ENCODE measurements around the gene TMOD1. TPM values are rescaled to one million over a fixed set of nuclear protein-coding genes. Genes with fewer than 3 reads are reported as not detected.

Gene TMOD1
- total RNA-seq, 3 donors from 2014 or later (not counting 1 experiment from before 2014, with no cell fraction given): 1.9 to 3.2 (median 2.0) TPM

DNA sequence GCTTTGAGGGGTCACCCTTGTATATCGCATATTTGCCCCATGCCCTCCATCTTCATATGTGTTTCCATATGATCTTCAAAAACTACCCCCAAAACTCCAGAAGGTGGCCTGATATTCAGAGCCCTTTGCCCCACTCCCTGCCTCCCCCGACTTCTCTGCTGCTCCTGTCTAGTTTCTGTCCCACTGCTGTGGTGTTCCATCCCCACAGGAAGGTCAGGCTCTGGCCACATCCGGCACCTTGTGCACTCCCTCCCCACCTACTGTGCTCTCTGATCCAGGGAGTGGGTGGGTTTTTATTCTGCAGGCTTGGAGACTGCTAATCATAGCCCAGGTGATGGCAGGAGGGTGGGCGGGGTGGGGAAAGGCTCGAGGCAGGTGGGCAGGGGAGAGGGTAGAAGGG lies 52.4 kb downstream of the TMOD1 start:
- intact Hi-C loops (cut with micrococcal nuclease): no loop called here
- Mint-ChIP-seq H3K9me3 (no peaks in the 10 kb centered on the region), H3K27me3 (ENCODE audit: low read depth in 2 of 2) (peaks cover 32 to 55% of the 10 kb centered on the region in 2 donors), H3K36me3 (no peaks in the 10 kb centered on the region), H3K4me3 (no peak overlapping the region), H3K27ac (no peak overlapping the region), H3K4me1 (peaks cover 0 to 2% of the 10 kb centered on the region in 2 donors)
- WGBS (ENCODE audit: insufficient coverage): 85% methylated on average over 4 of the region's 5 CpGs
- no peak overlapping the region for H3K4me3 ChIP-seq (ENCODE audit: low read length)
- no peak overlapping the region for H3K27ac ChIP-seq (ENCODE audit: low read length)
- H3K27me3 ChIP-seq (ENCODE audit: control insufficient read depth, insufficient read depth, low read length): no peaks in the 10 kb centered on the region
- DNase-seq: no peak
- no peaks in the 10 kb centered on the region for H3K4me1 ChIP-seq (ENCODE audit: control insufficient read depth, insufficient read depth, low read length)
- ATAC-seq: no peak
- TF ChIP-seq, protein P1, sequence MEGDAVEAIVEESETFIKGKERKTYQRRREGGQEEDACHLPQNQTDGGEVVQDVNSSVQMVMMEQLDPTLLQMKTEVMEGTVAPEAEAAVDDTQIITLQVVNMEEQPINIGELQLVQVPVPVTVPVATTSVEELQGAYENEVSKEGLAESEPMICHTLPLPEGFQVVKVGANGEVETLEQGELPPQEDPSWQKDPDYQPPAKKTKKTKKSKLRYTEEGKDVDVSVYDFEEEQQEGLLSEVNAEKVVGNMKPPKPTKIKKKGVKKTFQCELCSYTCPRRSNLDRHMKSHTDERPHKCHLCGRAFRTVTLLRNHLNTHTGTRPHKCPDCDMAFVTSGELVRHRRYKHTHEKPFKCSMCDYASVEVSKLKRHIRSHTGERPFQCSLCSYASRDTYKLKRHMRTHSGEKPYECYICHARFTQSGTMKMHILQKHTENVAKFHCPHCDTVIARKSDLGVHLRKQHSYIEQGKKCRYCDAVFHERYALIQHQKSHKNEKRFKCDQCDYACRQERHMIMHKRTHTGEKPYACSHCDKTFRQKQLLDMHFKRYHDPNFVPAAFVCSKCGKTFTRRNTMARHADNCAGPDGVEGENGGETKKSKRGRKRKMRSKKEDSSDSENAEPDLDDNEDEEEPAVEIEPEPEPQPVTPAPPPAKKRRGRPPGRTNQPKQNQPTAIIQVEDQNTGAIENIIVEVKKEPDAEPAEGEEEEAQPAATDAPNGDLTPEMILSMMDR (IDR thresholded peaks at IDR 0.05): no peak
- no peaks in the 10 kb centered on the region for H3K9me3 ChIP-seq (ENCODE audit: control insufficient read depth, insufficient read depth, low read length)
- no peaks in the 10 kb centered on the region for H3K36me3 ChIP-seq (ENCODE audit: control insufficient read depth, insufficient read depth, low read length)

DNA sequence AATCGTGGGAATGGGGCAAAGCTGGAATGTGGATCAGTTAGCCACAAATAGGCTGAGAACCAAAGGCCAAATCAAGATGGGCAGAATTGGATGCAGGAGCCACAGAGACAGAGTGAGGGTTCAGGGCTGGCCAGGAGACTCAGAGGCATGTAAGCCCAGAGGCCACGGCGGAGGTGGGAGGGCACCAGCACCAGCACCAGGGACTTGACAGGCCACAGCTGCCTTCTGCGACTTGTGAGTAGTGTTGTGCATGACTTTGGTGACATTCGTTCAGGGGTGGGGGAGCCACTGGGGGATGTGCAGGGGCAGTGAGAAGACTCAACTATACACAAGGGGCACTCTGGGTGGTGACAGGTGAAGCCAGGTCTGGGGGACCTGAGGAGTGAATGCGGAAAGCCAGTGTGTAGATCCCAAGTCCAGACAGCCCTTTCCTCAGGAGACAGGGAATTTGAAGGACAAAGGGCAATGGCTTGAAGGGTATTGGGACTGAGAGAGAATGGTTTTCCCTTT lies 53.2 kb downstream of the TMOD1 start:
- Mint-ChIP-seq H3K36me3 (no peaks in the 10 kb centered on the region), H3K27me3 (ENCODE audit: low read depth in 2 of 2) (peaks cover 35 to 60% of the 10 kb centered on the region in 2 donors), H3K4me1 (peaks cover 0 to 6% of the 10 kb centered on the region in 2 donors), H3K27ac (no peak overlapping the region), H3K9me3 (no peaks in the 10 kb centered on the region), H3K4me3 (no peak overlapping the region)
- ATAC-seq (no peak), DNase-seq (no peak)
- intact Hi-C loops (cut with micrococcal nuclease): no loop called here
- Histone ChIP-seq H3K36me3 (ENCODE audit: control insufficient read depth, insufficient read depth, low read length) (no peaks in the 10 kb centered on the region), H3K27me3 (ENCODE audit: control insufficient read depth, insufficient read depth, low read length) (no peaks in the 10 kb centered on the region), H3K4me3 (ENCODE audit: low read length) (no peak overlapping the region), H3K27ac (ENCODE audit: low read length) (no peak overlapping the region), H3K4me1 (ENCODE audit: control insufficient read depth, insufficient read depth, low read length) (no peaks in the 10 kb centered on the region), H3K9me3 (ENCODE audit: control insufficient read depth, insufficient read depth, low read length) (no peaks in the 10 kb centered on the region)
- WGBS (ENCODE audit: insufficient coverage): 93% methylated on average over 6 of the region's 6 CpGs
- TF ChIP-seq, protein P1 (IDR thresholded peaks at IDR 0.05): no peak

DNA sequence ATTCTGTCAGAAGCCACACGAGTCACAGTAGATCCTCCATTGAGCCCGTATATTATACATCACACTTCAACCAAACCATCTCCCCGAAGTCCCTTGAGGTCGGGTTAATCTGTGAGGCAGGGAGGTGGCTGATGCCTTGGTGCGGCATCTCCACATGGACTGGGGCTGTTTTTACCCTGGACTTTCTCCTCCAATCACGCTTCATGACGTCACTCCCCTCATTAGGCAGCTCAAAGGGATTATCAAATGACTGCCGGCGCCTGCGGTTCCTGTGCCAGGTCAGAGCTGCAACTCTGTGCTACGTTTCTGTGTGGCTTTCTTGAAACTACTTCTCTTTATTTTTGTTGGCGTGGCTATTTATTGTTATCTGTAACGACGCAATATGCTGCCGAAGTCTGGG lies 53.7 kb downstream of the TMOD1 start:
- TF ChIP-seq, protein P1 (IDR thresholded peaks at IDR 0.05): no peak
- Mint-ChIP-seq H3K4me3 (no peak overlapping the region), H3K4me1 (peaks cover 0 to 6% of the 10 kb centered on the region in 2 donors), H3K36me3 (no peaks in the 10 kb centered on the region), H3K27ac (no peak overlapping the region), H3K27me3 (ENCODE audit: low read depth in 2 of 2) (peaks cover 36 to 63% of the 10 kb centered on the region in 2 donors), H3K9me3 (no peaks in the 10 kb centered on the region)
- WGBS (ENCODE audit: insufficient coverage): 92% methylated on average over 15 of the region's 15 CpGs
- ATAC-seq: no peak
- intact Hi-C loops (cut with micrococcal nuclease): no loop called here
- Histone ChIP-seq H3K4me3 (ENCODE audit: low read length) (no peak overlapping the region), H3K9me3 (ENCODE audit: control insufficient read depth, insufficient read depth, low read length) (no peaks in the 10 kb centered on the region), H3K36me3 (ENCODE audit: control insufficient read depth, insufficient read depth, low read length) (no peaks in the 10 kb centered on the region), H3K27ac (ENCODE audit: low read length) (no peak overlapping the region), H3K27me3 (ENCODE audit: control insufficient read depth, insufficient read depth, low read length) (no peaks in the 10 kb centered on the region), H3K4me1 (ENCODE audit: control insufficient read depth, insufficient read depth, low read length) (no peaks in the 10 kb centered on the region)
- DNase-seq: no peak

All from natural killer cell (primary cell).